Measurements from ENCODE around the gene SHC1. TPM values are rescaled to one million over a fixed set of nuclear protein-coding genes. Genes with fewer than 3 reads are reported as not detected.

The SHC1 gene
- total and polyA plus RNA-seq, 2 donors from 2014 or later, result 43.8 to 153 TPM

- Histone ChIP-seq H3K36me3 (ENCODE audit: control insufficient read depth in 2 of 3, insufficient read depth in 3 of 3, low read length in 3 of 3) (peaks cover 3 to 36% (median 25%) of the 10 kb centered on the region in 3 donors), H3K27ac (ENCODE audit: low read depth in 2 of 2, low read length in 2 of 2) (peak overlapping the region in 1 of 2 donors; percentile 99), H3K27me3 (ENCODE audit: control insufficient read depth, insufficient read depth, low read length) (no peaks in the 10 kb centered on the region), H3K9ac (ENCODE audit: low read length in 3 of 3) (peak overlapping the region; percentile 39 to 93 (median 81)), H3K4me3 (ENCODE audit: low read length in 3 of 3) (peak overlapping the region; percentile 66 to 71 (median 69)), H3K9me3 (ENCODE audit: control insufficient read depth in 2 of 3, insufficient read depth in 1 of 3, low read length in 3 of 3) (no peaks in the 10 kb centered on the region), H3K4me1 (ENCODE audit: control insufficient read depth in 2 of 3, insufficient read depth in 2 of 3, low read depth in 1 of 3, low read length in 3 of 3) (peaks cover 0 to 9% (median 7%) of the 10 kb centered on the region in 3 donors)
- no peak for FAIRE-seq
- intact Hi-C loops (cut with DNase I), result no loop called here
- peak in 2 of 5 donors; percentile 49 to 56 for DNase-seq
- no peak for TF ChIP-seq CTCF (IDR thresholded peaks at IDR 0.05; ENCODE audit: borderline replicate concordance, extremely low read depth, insufficient read depth)
Observed at GRCh38 chr1:154962795-154963330, 7.7 kb downstream of the SHC1 start.

- no peak for FAIRE-seq
- peak overlapping the region; percentile 66 to 71 (median 69) for H3K4me3 ChIP-seq (ENCODE audit: low read length in 3 of 3)
- peaks cover 3 to 30% (median 21%) of the 10 kb centered on the region in 3 donors for H3K36me3 ChIP-seq (ENCODE audit: control insufficient read depth in 2 of 3, insufficient read depth in 3 of 3, low read length in 3 of 3)
- TF ChIP-seq CTCF (IDR thresholded peaks at IDR 0.05; ENCODE audit: borderline replicate concordance, extremely low read depth, insufficient read depth), result no peak
- peaks cover 0 to 9% (median 7%) of the 10 kb centered on the region in 3 donors for H3K4me1 ChIP-seq (ENCODE audit: control insufficient read depth in 2 of 3, insufficient read depth in 2 of 3, low read depth in 1 of 3, low read length in 3 of 3)
- no peaks in the 10 kb centered on the region for H3K27me3 ChIP-seq (ENCODE audit: control insufficient read depth, insufficient read depth, low read length)
- DNase-seq, result peak in 4 of 5 donors; percentile 46 to 79 (median 60)
- H3K27ac ChIP-seq (ENCODE audit: low read depth in 2 of 2, low read length in 2 of 2), result peak overlapping the region; percentile 98 to 99
- H3K9ac ChIP-seq (ENCODE audit: low read length in 3 of 3), result peak overlapping the region; percentile 39 to 93 (median 81)
- no peaks in the 10 kb centered on the region for H3K9me3 ChIP-seq (ENCODE audit: control insufficient read depth in 2 of 3, insufficient read depth in 1 of 3, low read length in 3 of 3)
- intact Hi-C loops (cut with DNase I), result no loop called here
Observed at GRCh38 chr1:154962156-154962749, 8.3 kb downstream of the SHC1 start.

- Histone ChIP-seq H3K4me1 (ENCODE audit: control insufficient read depth in 2 of 3, insufficient read depth in 2 of 3, low read depth in 1 of 3, low read length in 3 of 3) (peaks cover 0 to 13% (median 7%) of the 10 kb centered on the region in 3 donors), H3K4me3 (ENCODE audit: low read length in 3 of 3) (peak within 1 kb of the TSS; percentile 66 to 81 (median 71)), H3K9ac (ENCODE audit: low read length in 3 of 3) (peak within 1 kb of the TSS; percentile 51 to 93 (median 81)), H3K36me3 (ENCODE audit: control insufficient read depth in 2 of 3, insufficient read depth in 3 of 3, low read length in 3 of 3) (peaks cover 3 to 22% (median 15%) of the 10 kb centered on the region in 3 donors), H3K27ac (ENCODE audit: low read depth in 2 of 2, low read length in 2 of 2) (peak within 1 kb of the TSS; percentile 98 to 99), H3K9me3 (ENCODE audit: control insufficient read depth in 2 of 3, insufficient read depth in 1 of 3, low read length in 3 of 3) (no peaks in the 10 kb centered on the region), H3K27me3 (ENCODE audit: control insufficient read depth, insufficient read depth, low read length) (no peaks in the 10 kb centered on the region)
- intact Hi-C loops (cut with DNase I), result no loop called here
- peak; percentile 67 for TF ChIP-seq CTCF (IDR thresholded peaks at IDR 0.05; ENCODE audit: borderline replicate concordance, extremely low read depth, insufficient read depth)
- no peak for FAIRE-seq
- DNase-seq, result peak; percentile 84 to 94 (median 91)
Observed at GRCh38 chr1:154961207-154962155, 9.1 kb downstream of the SHC1 start, which contains the start of gene PYGO2. PYGO2 (minus strand) TSS chr1:154961782; CDS start chr1:154961576, 206 bp downstream.
